NCI-H2196 treated with DMSO at 0.1 percent for 48 hours (cell line): ENCODE results near the gene ZNF595.
A peak's percentile ranks its signal among the peaks of the same experiment; 100 is the strongest.
"Not testable (repeated sequence)": the region's sequence is repeated elsewhere in the genome, so short reads cannot be mapped to it uniquely, and the experiment has no call there.

Experiments used
- DNase-seq: peaks from one replicate; lab custom pipeline; 2025; ENCODE audit not compliant: unreplicated experiment; lab: John Stamatoyannopoulos, UW

The ZNF595 gene

DNA sequence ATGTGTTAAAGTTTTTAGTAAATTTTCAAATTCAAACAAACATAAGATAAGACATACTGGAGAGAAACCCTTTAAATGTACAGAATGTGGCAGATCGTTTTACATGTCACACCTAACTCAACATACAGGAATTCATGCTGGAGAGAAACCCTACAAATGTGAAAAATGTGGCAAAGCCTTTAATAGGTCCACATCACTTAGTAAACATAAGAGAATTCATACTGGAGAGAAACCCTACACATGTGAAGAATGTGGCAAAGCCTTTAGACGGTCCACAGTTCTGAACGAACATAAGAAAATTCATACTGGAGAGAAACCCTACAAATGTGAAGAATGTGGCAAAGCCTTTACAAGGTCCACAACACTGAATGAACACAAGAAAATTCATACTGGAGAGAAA, 32.8 kb downstream of the ZNF595 start:
- no peak for DNase-seq

DNA sequence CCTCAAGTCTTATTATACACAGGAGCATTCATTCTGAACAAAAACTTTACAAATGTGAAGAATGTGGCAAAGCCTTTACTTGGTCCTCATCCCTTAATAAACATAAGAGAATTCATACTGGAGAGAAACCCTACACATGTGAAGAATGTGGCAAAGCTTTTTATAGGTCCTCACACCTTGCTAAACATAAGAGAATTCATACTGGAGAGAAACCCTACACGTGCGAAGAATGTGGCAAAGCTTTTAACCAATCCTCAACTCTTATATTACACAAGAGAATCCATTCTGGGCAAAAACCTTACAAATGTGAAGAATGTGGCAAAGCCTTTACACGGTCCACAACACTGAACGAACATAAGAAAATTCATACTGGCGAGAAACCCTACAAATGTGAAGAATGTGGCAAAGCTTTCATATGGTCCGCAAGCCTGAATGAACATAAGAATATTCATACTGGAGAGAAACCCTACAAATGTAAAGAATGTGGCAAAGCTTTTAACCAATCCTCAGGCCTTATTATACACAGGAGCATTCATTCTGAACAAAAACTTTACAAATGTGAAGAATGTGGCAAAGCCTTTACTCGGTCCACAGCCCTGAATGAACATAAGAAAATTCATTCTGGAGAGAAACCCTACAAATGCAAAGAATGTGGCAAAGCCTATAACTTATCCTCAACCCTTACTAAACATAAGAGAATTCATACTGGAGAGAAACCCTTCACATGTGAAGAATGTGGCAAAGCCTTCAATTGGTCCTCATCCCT, 33.6 kb downstream of the ZNF595 start:
- DNase-seq = not testable (repeated sequence)

DNA sequence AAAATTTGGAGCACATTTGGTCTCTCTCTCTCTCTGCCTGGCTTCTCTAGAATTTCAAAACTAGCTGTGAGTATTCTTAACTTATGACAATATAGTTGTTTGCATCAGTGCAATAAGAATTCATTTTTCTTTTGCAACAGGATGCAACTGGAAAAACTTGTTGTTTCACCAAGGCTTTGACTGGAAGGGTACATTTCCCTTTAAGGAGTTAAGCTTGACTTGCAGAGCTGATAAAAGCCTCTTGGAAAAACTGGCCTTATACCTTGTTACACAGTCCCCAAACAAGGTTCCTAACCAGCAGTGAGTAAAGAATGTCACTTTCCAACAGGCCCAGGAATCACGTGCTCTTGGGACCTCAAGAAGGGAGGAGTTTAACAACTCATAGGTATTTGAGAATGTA, 45.3 kb downstream of the ZNF595 start:
- DNase-seq = no peak

DNA sequence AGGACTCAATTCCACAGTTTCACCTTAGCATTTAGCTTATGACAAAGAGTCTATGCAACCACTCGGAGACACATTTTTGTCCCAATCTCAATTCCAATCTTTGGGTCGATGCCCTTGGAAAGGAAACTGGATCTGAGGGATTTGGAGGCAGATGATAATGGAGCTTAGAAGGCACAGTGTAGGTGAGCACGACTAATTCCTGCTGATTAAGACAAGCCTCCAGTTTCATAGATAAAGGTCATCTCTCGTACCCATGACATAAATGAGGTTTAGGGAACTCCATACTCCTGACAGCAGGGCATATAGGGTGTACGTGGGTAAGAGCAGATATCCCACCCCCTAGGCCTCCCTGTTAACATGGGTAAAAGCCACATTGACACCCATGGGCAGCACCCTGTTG, 46.7 kb downstream of the ZNF595 start:
- DNase-seq = no peak

DNA sequence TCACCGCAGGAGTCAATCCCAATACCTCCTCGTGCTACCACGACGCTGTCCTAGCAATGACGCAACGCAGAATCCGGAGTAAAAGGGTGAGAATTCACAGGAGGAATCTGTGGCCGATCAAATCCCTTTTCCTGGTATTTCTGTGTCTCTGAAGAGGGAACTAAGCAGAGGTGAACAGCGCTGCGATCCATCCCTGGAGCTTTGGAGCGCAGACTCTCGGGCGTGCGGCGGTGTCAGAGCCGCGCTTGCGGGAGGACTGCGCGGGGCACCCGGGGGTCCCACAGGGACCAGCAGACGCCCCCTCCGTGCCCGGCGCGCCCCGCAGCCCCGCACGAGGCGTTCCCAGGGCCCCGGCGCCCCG, 53.9 kb downstream of the ZNF595 start:
- no peak for DNase-seq

DNA sequence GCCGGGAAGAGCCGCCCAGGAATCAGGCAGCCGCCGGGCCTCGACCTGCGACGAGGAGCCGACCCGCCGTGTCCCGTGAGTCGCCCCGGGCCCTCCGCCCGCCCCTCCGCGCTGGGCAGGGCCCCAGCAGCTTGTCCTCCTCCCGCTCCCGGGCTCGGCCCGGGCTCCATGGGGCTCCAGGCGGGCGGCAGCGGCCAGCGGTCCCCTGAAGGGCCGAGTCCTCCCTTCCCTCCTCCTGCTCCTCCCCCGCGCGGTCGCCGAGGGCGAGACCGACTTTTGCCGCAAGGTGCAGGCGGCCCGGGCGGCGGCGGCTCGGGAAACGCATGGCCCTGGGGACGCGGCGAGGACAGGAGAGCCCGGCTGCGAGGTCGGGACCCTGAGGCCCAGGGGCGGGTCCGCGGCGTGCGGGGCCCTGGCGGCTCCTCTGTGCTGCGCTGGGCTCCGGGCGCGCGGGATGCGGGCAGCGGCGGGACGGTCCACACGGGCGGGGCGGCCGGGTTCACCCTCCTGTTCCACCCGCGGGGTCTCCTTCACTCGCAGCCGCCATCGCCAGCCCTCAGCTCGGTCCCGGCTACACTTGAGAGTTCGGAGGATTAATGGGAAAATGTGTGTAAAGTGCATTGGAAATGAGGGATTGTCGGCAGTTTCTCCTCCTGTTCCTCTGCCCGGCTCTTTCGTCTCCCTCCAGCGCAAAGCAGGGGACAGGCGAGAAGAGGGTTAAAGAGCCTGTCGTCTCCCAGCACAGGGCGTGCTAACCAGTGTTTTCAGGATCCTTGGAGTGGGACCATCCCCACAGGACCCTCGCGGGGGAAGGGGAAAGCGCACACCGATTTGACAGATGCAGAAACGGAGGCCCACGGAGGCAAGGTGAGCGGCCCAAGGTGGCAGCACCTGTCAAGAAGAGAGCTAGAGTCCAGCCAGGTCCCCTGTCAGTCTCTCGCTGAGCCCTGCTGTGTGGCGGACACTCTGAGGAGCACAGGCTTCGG, 54.6 kb downstream of the ZNF595 start:
- no peak for DNase-seq

DNA sequence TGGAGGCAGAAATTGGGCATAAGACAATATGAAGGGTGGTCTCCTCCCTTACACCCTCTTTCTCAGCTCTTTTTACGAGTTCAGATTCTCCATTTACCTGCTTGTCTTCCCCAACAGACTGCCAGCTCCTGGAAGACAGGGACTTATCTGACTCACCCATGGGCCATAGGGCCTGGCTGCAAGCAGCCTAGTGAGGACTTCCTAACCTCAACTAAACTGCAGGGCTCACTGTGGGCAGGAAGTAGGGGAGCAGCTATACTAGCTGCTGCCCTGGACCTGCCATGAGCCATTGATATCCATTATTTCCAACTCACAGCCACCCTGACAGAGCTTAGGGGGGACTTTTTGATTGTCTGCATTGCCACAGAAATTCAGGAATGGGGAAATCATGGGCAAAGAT, 59.6 kb downstream of the ZNF595 start:
- no peak for DNase-seq

DNA sequence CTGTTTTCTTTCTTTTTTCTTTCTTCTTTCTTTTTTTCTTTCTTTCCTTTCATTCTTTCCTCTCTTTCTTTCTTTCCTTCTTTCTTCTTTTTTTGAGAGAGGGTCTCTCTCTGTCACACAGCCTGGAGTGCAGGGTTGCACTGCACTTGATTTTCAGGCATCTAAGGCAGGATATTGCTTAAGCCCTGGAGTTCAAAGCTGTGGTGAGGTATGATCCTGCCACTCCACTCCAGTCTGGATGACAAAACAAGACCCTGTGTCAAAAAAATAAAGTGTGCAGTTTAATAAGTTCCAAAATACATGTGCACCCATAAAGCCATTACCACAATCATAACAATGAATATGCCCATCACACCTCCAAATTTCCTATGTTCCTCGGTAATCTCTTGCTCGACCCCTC, 60.6 kb downstream of the ZNF595 start:
- no peak for DNase-seq

DNA sequence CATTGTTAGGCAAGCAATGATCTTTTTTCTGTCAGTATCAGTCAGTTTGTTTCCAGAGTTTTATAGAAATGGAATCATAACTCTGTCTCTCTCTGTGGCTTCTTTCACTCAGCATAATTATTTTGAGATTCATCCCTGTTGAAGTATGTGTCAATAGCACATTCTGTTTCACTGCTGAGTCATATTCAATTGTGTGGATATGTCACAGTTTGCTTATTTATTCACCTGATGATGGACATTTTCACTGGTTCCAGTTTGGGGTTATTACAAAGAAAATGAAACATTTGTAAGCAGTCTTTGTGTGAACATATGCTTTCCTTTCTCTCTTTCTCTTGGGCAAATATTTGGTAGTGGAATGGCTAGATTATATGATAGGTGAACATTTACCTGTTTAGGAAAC, 61.0 kb downstream of the ZNF595 start:
- no peak for DNase-seq

DNA sequence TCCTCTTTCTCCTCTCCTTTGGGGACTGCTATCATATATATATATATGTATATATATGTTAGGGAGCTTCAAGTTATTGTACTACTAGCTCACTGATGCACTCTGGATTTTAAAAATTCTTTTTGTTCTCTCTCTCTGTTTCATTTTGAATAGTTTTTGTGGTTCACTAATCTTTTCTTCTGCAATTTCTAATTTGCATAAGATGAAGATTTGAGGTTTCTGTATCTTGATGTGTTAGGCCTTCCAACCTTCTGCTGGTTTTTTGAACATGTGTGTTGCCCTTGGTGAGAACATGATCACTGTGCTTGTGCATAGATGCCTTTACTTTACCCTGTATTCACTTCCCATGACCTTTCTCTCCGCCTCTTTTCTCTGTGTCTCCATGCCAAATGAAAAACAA, 63.4 kb downstream of the ZNF595 start:
- no peak for DNase-seq

DNA sequence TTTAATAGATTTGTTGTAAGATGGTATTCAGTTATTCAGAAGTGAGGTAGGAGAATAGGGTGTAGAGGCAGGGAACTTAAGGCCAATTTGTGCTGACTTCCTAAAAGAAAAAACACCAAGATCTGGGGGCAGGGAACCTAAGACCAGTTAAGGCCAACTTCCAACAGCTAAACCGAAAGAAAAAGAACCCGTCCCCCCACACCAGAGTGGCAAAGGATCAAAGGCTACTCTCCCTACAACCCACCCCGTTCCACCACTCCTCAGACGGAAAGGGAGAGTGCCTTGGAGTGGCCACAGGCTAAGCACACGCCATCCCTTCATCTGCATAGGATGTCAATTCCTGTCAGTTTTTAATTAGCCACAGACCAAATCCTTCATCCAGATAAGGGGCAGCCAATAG, 67.5 kb downstream of the ZNF595 start:
- no peak for DNase-seq

DNA sequence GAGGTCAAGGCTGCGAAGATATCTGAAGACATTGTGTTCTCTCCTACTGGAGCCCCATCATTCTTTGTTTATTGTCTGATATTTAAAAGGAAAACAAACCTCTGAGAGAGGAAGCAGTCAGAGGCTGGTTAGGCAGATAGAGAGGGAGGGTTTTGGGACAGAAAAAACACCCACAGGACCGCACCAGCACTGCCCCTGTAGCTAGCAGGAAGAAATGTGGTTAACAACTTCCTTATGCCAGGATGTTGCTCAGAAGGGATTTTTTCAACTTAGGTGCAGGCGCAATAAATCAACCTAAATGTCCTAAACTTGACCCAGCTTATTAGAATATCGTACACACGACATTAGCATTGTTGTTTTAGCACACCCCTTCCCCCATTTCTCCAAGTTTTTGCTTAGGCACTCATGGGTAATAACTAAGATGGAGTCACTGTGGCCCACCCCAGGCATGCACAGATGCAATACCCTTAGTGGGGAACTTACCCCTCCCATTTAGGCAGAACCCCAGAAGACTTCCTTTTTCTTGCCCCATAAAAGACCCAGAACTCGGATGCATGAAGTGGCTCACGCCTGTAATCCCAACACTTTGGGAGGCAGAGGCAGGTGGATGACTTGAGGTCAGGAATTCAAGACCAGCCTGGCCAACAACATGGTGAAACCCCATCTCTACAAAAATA, 68.4 kb downstream of the ZNF595 start:
- DNase-seq = no peak

DNA sequence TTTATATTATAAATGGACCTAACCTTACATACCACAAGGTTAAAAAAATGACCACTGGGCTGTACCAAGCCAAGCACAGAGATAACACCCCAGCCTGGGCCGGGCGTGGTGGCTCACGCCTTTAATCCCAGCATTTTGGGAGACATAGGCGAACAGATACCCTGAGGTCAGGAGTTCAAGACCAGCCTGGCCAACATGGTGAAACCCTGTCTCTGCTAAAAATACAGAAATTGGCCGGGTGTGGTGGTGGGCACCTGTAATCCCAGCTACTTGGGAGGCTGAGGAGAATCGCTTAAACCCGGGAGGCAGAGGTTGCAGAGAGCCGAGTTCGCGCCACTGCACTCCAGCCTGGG, 70.8 kb downstream of the ZNF595 start:
- not testable (repeated sequence) for DNase-seq

DNA sequence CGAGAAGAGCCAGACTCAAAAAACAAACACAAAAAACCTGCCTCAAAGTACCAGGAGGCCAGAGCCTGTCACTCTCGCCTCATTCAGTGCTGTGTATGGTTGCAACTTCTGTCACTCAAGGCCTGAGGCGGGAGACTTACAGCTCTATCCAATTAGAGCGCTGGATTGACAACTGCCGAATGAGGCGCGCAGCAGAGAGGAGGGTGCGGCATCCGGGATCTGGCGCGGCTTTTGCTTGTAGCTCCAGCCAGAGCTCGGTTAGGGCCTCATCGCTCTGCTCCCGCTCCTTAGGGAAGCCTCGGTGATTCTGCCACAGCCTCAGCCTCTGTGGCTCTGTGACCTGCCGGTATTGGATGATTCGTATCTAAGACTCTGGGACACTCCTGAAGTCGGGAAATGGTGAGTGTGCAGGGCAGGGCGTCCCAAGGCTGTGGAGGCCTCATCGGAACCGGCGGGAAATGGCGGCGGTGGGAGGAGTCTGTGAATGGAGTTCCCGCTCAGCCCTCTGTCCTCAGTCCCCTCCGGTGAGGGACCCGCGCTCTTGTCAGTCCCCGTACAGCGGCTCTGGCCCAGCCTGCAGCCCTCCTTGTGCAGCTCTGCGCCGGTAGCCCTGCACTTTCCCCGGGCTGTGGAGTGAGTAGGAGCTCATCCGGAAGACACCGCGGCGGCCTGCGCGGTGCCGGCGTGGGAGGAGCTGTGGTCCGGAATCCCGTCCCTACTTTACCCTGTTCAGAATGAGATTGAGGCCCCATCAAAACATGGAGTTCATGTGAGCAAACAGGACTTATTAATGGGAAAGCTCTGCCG, 71.4 kb downstream of the ZNF595 start, which contains the start of gene ZNF718:
ZNF718 (plus strand) TSS at position 227 of the 807 bp plus-strand sequence; CDS start at position 397, 170 bp downstream.
- DNase-seq = peak; percentile 89

DNA sequence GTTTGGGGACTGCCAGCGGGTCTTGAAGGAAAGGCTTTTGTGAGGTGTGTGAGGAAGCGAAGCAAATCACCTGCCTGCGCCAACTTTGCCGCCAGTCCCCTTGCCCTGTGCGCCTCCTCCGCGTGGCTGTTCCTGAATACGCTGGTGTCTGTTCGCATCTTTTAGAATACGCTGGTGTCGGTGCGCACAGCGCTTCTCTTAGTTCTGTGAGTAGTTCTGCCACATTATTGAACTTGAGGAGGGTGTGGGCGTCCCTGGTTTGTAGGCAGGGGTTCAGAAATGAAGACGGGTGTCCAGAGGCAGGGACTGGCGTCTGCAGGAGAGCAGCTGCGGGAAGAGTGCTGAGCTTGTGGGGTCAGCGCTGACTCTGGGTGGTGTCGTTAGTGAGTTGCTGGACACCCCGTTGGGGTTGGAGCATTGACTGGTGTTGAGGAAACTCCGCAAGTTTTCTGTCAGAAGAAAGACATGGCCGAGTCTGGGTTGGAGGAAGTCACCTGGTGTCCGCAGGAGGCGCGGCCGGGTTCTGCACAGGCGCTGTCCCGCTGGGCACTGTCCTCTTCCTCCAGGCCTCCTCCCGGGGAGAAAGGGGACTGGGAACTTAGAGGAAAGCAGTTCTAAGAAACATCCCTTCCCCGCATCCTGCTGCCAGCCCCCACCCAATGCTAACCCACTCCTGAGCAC, 72.1 kb downstream of the ZNF595 start:
- DNase-seq = peak; percentile 57

DNA sequence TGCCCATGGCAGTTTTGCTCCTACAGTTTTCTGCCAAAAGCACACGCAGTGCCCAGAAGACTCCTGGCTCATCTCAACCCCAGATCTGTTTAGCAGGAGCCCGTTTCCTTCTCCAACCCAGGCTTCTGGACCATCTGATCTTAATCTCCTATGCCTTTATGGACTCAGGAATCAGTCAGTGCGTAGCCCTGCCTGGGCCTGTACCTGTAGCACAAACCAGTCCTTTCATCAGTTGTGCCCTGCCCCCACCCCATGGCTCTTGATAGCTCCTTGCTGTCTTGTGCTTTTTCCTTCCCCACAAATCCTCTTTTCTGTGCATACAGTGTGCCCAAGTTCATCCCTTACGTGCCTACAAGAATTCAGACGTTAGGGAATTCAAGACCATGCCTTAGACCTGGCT, 72.7 kb downstream of the ZNF595 start:
- no peak for DNase-seq

DNA sequence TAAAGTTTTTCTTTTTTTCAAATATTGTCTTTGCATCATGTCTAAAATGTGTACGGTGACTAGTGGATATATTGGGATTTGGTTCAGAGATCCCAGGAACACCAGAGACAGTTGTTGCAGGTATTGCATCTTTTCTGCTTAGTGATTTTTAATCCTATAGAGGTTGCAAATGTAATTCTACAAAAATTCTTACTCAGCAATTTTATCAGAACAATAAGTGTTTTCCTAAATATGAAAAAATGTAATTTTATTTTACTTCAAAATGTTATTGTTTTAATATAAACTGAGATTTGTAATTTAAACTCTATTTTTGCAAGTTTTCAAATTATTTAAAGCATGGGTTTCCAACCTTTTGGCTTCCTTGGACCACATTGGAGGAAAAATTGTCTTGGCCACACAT, 79.4 kb downstream of the ZNF595 start:
- DNase-seq = no peak
